ENCODE data around the gene CXCL9.
"Not testable (repeated sequence)": the region's sequence is repeated elsewhere in the genome, so short reads cannot be mapped to it uniquely, and the experiment has no call there.

CXCL9 gene

GRCh38 chr4:76011700-76012387, 4.5 kb upstream of the CXCL9 start:
- DNase-seq (ENCODE audit: low spot score): no peak

DNA sequence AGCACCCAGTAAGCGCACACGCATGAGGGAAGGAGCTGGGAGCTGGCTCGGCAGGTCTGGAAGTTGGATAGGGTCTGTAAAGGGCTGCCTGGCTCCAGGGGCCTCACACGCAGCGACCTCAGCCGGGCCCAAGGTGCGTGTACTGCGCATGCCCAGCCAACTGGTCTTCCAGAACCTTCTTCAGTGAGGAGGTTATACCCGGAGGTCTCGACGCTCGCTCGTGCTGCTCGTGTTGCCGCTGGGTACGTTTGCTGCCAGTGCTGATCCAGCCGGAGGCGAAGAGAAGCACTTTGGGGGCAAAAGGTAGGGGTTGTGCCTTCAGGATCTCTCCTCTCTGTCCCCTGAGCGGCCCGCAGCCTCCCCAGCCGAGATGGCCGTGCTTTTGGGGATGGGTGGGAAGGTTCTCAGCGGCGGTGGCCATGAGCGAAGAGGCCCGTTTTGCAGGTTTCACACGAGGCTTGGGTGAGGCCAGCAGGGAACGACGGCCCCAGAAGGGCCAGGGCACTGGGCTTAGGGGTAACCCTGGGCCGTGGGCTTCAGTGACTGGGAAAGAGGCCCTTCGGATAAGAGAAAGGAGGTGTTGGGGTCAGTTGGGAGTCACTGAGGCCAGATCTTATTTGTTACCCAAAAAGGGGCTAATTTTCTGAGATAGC, 3.8 kb upstream of the CXCL9 start:
- DNase-seq (ENCODE audit: low spot score): no peak

- DNase-seq (ENCODE audit: low spot score): no peak
Observed at GRCh38 chr4:76010576-76010975, 3.3 kb upstream of the CXCL9 start.

DNA sequence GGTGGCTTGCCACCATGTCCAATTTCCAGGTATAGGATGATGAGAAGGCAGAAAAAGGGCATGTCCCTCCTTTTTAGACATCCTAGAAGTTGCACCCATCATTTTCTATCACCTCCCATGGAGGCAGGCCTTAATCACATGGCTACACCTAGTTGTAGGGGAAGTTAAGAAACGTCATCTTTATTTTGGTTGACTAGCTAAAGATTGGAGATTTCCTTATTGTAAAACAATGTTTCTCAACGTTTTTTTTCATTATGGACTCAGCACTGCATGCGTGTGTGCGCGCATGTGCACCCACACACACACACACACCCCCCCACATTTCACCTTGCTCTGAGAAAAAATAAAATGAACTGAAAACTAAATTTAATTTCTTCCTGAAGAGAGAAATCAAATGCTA, 2.0 kb upstream of the CXCL9 start:
- DNase-seq (ENCODE audit: low spot score): no peak

- DNase-seq (ENCODE audit: low spot score): no peak
Observed at GRCh38 chr4:76003620-76004019, 3.7 kb downstream of the CXCL9 start.

DNA sequence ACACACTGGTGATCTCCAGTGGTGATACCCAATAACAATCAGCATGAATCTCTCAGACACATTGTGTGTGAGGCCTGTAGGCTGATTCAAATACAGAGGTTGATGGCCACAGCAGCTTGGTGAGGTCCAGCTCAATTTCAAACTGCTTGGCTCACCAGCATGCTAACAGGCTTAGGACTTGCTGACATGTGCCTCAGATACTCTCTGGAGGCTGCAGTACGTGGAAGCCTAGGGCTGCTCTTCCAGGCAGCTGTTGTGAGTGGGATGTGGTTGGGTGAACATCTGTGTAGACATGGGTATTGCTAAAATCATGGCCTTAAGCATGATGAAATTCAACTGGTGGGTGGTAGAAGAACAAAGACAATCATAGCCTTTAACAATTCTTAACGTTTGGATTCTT, 4.3 kb downstream of the CXCL9 start:
- DNase-seq (ENCODE audit: low spot score): no peak

GRCh38 chr4:76002176-76002575, 5.1 kb downstream of the CXCL9 start:
- DNase-seq (ENCODE audit: low spot score): no peak

- DNase-seq (ENCODE audit: low spot score): no peak
Observed at GRCh38 chr4:76001700-76002099, 5.6 kb downstream of the CXCL9 start.

GRCh38 chr4:76000279-76000678, 7.0 kb downstream of the CXCL9 start:
- no peak for DNase-seq (ENCODE audit: low spot score)

DNA sequence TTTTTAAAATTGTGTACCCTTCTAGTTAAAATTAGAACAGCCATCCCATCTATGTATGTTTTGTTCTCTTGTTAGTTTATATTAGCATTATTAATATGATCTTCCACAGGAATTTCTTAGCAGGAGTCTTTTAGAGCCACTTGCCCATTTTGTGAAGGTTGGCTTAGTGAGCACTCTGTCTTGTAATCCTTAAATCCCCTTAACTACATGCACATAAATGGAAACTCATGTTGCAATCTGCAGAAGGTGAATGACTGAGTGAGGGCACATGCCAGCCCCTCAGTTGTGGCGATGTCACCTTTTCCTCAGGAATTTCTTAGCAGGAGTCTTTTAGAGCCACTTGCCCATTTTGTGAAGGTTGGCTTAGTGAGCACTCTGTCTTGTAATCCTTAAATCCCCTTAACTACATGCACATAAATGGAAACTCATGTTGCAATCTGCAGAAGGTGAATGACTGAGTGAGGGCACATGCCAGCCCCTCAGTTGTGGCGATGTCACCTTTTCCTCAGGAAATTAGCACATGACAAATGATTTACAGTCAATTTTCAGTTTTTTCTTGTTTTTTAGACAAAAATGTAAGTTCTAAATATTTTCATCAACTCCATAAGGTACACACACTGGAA, 8.7 kb downstream of the CXCL9 start:
- not testable (repeated sequence) for DNase-seq (ENCODE audit: low spot score)

GRCh38 chr4:75997946-75998345, 9.4 kb downstream of the CXCL9 start:
- DNase-seq (ENCODE audit: low spot score): no peak

- no peak for DNase-seq (ENCODE audit: low spot score)
Observed at GRCh38 chr4:75997081-75997480, 10.2 kb downstream of the CXCL9 start.

DNA sequence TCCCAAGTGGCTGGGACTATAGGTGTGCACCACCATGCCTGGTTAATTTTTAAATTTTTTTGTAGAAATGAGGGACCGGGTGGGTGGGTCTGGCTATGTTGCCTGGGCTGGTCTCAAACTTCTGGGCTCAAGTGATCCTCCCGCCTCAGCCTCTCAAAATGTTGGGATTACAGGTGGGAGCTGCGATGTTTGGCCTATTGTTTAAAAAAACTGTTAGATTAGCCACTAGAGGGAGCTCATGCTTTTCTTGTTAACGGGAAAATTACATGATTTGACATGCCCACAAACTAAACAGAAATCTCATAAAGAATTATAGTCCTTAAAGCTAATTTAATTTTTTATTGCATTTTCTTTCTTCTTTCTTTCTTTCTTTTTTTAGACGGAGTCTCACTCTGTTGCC, 11.6 kb downstream of the CXCL9 start:
- DNase-seq (ENCODE audit: low spot score): peak; percentile 56

DNA sequence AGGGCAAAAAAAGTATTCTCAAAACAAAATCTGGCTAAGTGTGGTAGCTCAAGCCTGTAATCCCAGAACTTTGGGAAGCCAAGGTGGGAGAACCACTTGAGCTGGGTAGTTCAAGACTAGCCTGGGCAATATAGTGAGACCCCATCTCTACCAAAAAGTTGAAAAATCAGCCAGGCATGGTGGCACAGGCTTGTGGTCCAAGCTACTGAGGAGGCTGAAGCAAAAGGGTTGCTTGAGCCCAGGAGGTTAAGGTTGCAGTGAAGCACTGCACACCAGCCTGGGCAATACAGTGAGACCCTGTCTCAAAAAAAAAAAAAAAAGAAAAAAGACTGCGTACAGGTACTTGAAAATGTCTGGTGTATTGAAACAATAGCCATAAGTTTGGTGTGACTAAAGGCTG, 14.8 kb downstream of the CXCL9 start:
- DNase-seq (ENCODE audit: low spot score): no peak

- DNase-seq (ENCODE audit: low spot score): no peak
Observed at GRCh38 chr4:75989846-75990528, 17.3 kb downstream of the CXCL9 start.

- DNase-seq (ENCODE audit: low spot score): no peak
Observed at GRCh38 chr4:75985116-75985515, 22.2 kb downstream of the CXCL9 start.

- no peak for DNase-seq (ENCODE audit: low spot score)
Observed at GRCh38 chr4:75980576-75980975, 26.7 kb downstream of the CXCL9 start.

GRCh38 chr4:75976177-75976576, 31.1 kb downstream of the CXCL9 start:
- DNase-seq (ENCODE audit: low spot score): no peak

DNA sequence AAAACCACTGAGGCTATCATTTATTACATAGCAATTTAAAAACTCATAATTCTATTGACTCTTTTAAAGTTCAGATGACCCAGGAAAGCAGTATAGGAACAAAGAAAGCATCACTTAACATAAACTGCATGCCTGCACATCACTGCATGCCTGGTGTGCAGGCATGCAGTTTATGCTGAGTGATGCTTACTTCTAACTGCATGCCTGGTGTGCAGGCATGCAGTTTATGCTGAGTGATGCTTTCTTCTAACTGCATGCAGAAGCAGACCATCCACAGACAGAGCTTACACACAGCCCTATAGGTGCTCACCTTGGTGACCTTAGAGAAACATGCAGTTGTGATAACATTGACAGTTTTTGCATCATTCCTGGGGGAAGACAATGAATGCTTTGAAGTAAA, 33.5 kb downstream of the CXCL9 start:
- DNase-seq (ENCODE audit: low spot score): no peak

DNA sequence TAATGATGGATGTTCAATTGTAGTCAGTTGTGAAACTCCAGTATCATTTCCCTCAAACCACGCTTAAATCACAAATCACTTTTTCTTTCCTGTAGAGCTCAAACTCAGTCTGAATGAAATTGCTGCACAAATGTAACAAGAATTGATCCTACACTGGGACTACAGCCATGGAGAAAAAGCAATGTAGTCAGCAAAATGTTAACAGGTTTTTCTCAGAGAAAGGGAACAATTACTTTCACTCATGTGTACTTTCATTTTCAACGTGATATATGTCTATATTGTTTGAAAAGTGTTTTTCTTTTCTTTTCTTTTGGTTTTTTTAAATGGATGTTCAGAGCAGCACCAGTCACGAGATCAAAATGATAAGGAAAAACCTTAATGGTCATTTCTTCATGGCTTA, 39.2 kb downstream of the CXCL9 start:
- DNase-seq (ENCODE audit: low spot score): no peak

DNA sequence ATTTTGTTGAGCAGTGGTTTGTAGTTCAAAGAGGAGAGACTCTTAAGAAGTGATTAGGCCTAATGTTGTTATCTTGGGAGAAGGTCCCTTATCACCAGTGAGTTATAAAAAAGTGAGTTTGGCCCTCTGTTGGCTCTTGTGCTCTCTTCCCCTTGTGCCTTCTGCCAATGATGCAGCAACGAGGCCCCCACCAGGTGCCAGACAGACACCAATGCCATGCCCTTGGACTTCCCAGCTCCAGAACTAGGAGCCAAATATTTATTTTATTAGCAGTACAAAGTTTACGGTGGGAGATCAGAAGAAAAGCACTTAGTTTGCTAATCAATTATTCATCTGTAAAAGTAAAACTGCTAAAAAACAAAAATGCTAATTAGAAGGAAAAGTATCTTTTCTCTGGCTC, 43.8 kb downstream of the CXCL9 start:
- no peak for DNase-seq (ENCODE audit: low spot score)

- not testable (repeated sequence) for DNase-seq (ENCODE audit: low spot score)
Observed at GRCh38 chr4:75962072-75962471, 45.2 kb downstream of the CXCL9 start.

DNA sequence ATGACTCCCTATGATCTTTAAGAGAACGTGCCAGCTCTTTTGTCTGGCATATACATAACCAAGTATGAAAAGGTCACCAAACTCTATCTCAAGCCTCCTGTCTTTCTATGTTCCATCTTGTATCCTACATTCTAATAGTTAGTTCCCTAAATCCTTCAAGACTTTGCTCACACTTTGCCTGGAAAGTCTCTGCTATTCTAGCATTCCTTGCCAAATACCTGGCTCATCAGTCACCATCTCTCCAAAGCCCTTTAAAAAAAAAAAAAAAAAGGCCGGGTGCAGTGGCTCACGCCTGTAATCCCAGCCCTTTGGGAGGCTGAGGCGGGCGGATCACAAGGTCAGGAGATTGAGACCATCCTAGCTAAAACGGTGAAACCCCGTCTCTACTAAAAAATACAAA, 48.8 kb downstream of the CXCL9 start:
- DNase-seq (ENCODE audit: low spot score): not testable (repeated sequence)
